Esophagus squamous epithelium (tissue), 5 donors: ENCODE measurements around the gene OIT3. TPM values are rescaled to one million over a fixed set of nuclear protein-coding genes. Genes with fewer than 3 reads are reported as not detected.

Source experiments
- DNase-seq: peaks from one replicate; lab custom pipeline; 2025; lab: John Stamatoyannopoulos, UW
- H3K27ac ChIP-seq, 4 donors: fragments of 200-600 bp; sonication (generic); one replicate each; pipeline ENCODE4 v1.5.1; 2016 to 2019; ENCODE audit warnings: mild to moderate bottlenecking in 1 of 4
- H3K27me3 ChIP-seq, 4 donors: fragments of 200-600 bp; sonication (generic); 1 replicate in 3 of 4; 2 replicates in 1 of 4; pipeline versions ENCODE4 v1.5.1 to v1.6.0; 2017 to 2021; ENCODE audit warnings: antibody characterized with exemption in 1 of 4
- H3K36me3 ChIP-seq, 3 donors: fragments of 200-600 bp; sonication (generic); one replicate each; pipeline ENCODE4 v1.5.1; 2016 to 2019
- H3K4me1 ChIP-seq, 3 donors: fragments of 200-600 bp; sonication (generic); one replicate each; pipeline ENCODE4 v1.5.1; 2017 to 2019
- H3K4me3 ChIP-seq, 4 donors: fragments of 200-600 bp; sonication (generic); 1 replicate in 3 of 4; 2 replicates in 1 of 4; pipeline ENCODE4 v1.5.1; 2016 to 2019; ENCODE audit warnings: mild to moderate bottlenecking in 2 of 4, moderate library complexity in 1 of 4
- H3K9me3 ChIP-seq, 3 donors: fragments of 200-600 bp; sonication (generic); one replicate each; pipeline ENCODE4 v1.5.1; 2016 to 2019
- CTCF ChIP-seq, 6 experiments: fragments of 450-650 bp in 4 of 6; fragments of 200-600 bp in 2 of 6; sonication (generic) in 2 of 6; IDR thresholded peaks; one replicate each; pipeline ENCODE4 v1.5.1; 2016 to 2019; ENCODE audit warnings: antibody characterized with exemption in 6 of 6, mild to moderate bottlenecking in 4 of 6, moderate library complexity in 4 of 6
- POLR2A ChIP-seq, 4 donors: fragments of 450-650 bp; IDR thresholded peaks; one replicate each; pipeline ENCODE4 v1.6.1; 2017; ENCODE audit warnings: antibody characterized with exemption in 4 of 4, mild to moderate bottlenecking in 4 of 4, moderate library complexity in 3 of 4
- WGBS, 2 donors: methylation state at CpG; one replicate each; pipeline ENCODE4 v1.1.5; 2018; 5-methylcytosine and 5-hydroxymethylcytosine counted together
- intact Hi-C: fragments of 100-400 bp; cut with DNase I; formaldehyde crosslinking; loops from one replicate; pipeline ENCODE4 v1.15.0; 2022
- total RNA-seq, 4 donors: library from RNA; depleted of rRNA; stranded (reverse); fragments of >200 nt; gene quantifications; one replicate each; pipeline ENCODE4 v1.1.0, GENCODE V29; 2016
- donor health status: DM: yes; HTN: yes; CAD: no.

OIT3 gene
- total RNA-seq, 4 donors from 2014 or later = not detected

GRCh38 chr10:72932259-72933015 lies 38.9 kb downstream of the OIT3 start:
- H3K27ac ChIP-seq = no peak overlapping the region
- no peaks in the 10 kb centered on the region for H3K4me1 ChIP-seq
- 84% methylated on average over 10 to 13 of the region's 20 CpGs for WGBS, 2 donors
- H3K9me3 ChIP-seq = no peaks in the 10 kb centered on the region
- no peak overlapping the region for H3K4me3 ChIP-seq
- H3K27me3 ChIP-seq = no peaks in the 10 kb centered on the region
- TF ChIP-seq POLR2A (IDR thresholded peaks at IDR 0.05) = no peak
- no peaks in the 10 kb centered on the region for H3K36me3 ChIP-seq
- no peak for DNase-seq
- intact Hi-C loops = no loop called here

DNA sequence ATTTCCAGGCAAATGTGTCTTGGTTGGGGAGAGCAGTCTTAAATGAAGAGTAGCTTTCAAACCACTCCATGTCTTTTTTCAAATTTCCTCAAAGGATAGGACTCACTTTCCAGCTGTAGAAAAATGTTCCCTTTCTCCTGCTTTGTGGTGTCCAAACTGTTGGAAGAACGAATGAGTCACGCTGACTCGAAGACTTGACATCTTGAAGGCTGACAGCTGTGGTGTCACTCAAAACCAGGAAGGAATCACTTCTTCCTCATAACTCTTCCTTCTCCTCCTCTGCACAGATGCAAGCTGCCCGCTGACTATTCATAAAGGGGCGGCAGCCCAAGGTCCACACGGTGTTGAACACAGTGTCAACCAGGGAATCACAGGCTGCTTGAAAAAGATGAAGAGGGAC lies 41.8 kb downstream of the OIT3 start:
- Histone ChIP-seq H3K9me3 (no peaks in the 10 kb centered on the region), H3K4me3 (no peak overlapping the region), H3K36me3 (no peaks in the 10 kb centered on the region), H3K27ac (no peak overlapping the region), H3K27me3 (no peaks in the 10 kb centered on the region), H3K4me1 (no peaks in the 10 kb centered on the region)
- intact Hi-C loops = no loop called here
- no peak for DNase-seq
- 80 to 85% methylated on average over 2 to 6 of the region's 6 CpGs for WGBS, 2 donors
- no peak for TF ChIP-seq CTCF (IDR thresholded peaks at IDR 0.05)
- no peak for TF ChIP-seq POLR2A (IDR thresholded peaks at IDR 0.05)

DNA sequence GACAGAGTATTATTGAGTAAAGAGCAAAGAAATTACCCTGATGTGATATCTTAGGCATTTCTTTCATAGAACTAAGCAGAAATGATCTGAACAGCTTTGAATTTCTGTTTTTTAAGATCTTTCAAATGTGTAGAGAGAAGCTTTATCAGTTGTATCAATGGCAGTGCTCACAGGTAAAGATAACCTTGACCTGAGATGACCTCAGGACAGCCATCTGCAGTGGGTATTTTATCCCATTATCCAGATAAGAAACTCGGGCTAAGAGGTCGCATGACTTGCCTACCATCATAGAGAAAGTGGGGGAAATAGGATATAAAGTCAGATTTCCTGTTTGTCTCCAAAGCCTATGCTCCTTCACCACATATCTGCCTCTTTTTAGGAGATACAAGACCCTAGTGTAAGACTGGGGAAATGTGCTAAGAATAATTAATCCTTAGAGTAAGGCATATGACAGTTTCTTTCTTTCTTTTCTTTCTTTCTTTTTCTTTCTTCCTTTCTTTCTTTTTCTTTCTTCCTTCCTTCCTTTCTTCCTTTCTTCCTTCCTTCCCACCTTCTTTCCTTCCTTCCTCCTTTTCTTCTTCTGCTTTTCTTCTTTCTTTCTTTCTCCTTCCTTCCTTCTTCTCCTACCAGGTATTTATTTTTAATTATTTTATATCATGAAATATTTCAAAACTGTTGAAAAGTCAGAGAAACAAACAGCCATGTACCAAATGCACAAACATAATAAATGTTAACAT lies 50.1 kb downstream of the OIT3 start:
- no peaks in the 10 kb centered on the region for H3K36me3 ChIP-seq
- TF ChIP-seq POLR2A (IDR thresholded peaks at IDR 0.05) = no peak
- no peak for TF ChIP-seq CTCF (IDR thresholded peaks at IDR 0.05)
- H3K4me1 ChIP-seq = no peaks in the 10 kb centered on the region
- 50 to 62% methylated on average over 2 of the region's 2 CpGs for WGBS, 2 donors
- H3K4me3 ChIP-seq = no peak overlapping the region
- no peak for DNase-seq
- H3K27ac ChIP-seq = no peak overlapping the region
- intact Hi-C loops = no loop called here
- no peaks in the 10 kb centered on the region for H3K9me3 ChIP-seq
- H3K27me3 ChIP-seq = peaks cover 0 to 16% (median 0%) of the 10 kb centered on the region in 4 donors

- TF ChIP-seq CTCF (IDR thresholded peaks at IDR 0.05) = no peak
- no peak for TF ChIP-seq POLR2A (IDR thresholded peaks at IDR 0.05)
- WGBS, 2 donors = 93 to 100% methylated on average over 1 of the region's 1 CpG
- Histone ChIP-seq H3K36me3 (no peaks in the 10 kb centered on the region), H3K4me1 (no peaks in the 10 kb centered on the region), H3K4me3 (no peak overlapping the region), H3K27ac (no peak overlapping the region), H3K27me3 (peaks cover 0 to 16% (median 0%) of the 10 kb centered on the region in 4 donors), H3K9me3 (no peaks in the 10 kb centered on the region)
- no peak for DNase-seq
- intact Hi-C loops = no loop called here
Measured at GRCh38 chr10:72946963-72947362, 53.4 kb downstream of the OIT3 start.

DNA sequence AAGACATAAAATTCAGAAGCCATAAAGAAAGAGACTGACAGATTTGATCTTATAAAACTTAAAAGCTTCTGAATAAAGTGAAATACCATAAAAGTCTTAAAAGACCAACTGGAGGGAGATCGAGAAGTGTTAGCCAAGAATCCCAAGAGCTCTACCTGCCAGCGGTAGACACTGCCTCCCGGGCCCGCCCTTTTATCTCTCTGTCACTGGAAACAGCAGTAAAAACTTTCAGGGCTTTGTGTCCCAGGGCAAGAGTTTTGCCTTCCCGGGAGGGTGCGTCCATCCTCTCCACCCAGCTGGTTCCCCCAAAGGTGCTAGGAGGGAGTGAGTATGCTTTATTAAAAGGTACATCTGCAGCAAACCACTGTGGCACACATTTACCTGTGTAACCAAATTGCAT lies 55.2 kb downstream of the OIT3 start:
- no peak for DNase-seq
- Histone ChIP-seq H3K36me3 (no peaks in the 10 kb centered on the region), H3K4me3 (no peak overlapping the region), H3K27me3 (peaks cover 0 to 13% (median 0%) of the 10 kb centered on the region in 4 donors), H3K27ac (no peak overlapping the region), H3K4me1 (no peaks in the 10 kb centered on the region), H3K9me3 (no peaks in the 10 kb centered on the region)
- intact Hi-C loops = no loop called here
- WGBS, 2 donors = 26 to 40% methylated on average over 6 of the region's 6 CpGs
- TF ChIP-seq POLR2A (IDR thresholded peaks at IDR 0.05) (no peak), CTCF (IDR thresholded peaks at IDR 0.05) (no peak)
